Hippocampal formation (tissue), 2 donors: ENCODE measurements around the gene SPATA32.
"Not testable (repeated sequence)": the region's sequence is repeated elsewhere in the genome, so short reads cannot be mapped to it uniquely, and the experiment has no call there.

Experiments used
- DNase-seq, 2 donors: peaks; one replicate each; lab custom pipeline; 2025; lab: John Stamatoyannopoulos, UW

Gene SPATA32

GRCh38 chr17:45271603-45272002 lies 9.7 kb upstream of the SPATA32 start:
- no peak for DNase-seq

DNA sequence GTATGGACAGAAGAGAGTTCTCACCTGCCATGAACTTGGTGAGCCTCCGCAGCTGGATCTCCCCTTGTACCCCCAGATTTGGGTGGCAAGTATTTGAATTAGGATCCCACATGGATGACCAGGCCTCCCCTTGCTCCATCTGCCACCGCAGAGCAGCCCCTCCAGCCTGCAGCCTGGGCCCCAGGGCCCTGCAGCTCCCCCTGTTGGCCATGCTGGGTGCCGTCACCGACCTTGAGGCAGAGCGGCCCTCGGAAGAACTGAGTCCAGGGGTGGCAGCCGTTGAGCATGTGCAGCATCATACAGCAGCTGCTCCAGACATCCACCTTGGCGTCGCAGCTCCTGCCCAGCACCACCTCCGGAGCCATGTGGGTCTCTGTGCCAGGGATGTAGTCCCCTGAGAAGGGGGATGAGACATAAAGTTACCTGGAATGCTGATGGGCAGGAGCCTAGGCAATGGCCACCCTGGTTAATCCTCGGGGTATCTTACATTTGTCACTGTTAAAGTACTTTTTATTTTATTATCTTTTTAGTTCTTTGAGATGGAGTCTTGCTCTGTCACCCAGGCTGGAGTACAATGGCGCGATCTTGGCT lies 9.0 kb upstream of the SPATA32 start:
- no peak for DNase-seq

GRCh38 chr17:45269912-45270311 lies 8.0 kb upstream of the SPATA32 start:
- DNase-seq, result no peak

DNA sequence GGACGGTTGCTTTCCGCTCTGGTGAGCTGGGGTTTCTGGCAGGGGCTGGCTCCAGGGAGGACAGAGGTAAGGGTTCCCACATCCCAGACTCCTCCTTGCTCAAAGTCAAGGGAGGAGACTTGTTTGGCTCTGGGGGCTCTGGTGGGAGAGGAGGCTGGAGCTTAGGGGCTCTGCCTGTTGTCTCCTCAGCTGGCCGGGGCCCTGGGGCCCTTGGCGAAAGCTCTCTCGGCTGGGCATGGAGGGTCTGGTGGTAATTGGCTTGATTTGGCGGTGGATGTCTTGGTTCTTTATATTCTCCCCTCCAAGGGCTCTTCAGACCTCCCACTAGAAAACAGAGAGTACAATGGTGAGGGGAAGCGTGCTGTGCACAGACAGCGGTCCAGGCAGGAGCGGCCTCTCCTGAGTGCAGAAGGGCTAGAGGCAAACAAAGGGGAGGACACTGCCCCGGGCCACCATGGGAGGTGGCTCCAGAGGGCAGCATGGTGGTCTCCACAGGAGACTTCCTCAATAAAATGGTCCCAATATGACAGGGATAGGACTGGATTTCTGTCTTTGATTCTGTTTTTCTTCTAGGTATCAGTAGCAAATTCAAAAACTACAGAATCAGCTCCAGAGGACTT lies 5.7 kb upstream of the SPATA32 start:
- no peak for DNase-seq

DNA sequence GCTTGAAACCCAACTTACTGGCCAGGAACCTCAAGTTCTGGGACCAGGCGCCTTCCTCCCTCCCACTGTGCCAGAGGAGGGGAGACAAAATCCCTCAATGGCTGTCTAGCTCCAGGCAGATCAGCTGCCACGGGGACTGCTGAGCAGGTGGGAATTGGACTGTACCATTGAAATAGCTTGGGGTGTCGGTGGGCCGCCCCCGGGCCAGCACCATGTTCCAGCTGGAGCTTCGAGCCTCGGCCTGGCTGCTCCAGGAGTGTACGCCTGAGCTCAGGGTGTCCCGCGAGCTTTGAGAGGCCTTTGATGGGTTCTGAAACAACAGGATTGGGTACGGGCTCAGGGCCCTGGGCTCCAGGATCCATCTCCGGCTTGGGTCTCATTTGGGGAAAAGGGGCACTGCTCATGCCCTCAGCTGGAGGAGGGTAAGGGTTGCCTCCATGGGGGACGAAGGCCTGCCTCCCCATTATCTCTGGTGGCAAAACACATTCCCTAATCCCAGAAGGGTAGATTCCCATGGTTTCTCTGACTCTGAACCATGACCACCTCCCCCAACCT lies 4.6 kb upstream of the SPATA32 start:
- no peak for DNase-seq

DNA sequence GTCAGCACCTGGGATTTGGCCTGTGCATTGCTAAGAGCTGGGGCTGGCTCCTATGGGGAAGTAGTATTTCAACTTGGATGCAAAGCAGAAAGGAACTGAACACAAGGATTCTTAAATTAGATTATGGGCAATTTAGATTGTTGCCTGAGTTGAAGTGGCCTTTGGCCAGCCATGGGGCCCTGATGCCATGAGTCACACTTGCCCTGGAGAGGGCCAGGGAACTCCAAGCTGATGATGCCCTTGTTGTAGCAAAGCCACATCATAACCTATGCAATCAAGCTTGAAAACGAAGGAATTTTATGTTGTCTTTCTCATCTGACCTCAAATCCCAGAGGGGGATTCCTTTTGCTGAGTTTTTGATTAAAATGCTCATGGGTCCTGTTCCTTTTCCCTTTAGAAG lies 3.9 kb upstream of the SPATA32 start:
- no peak for DNase-seq

GRCh38 chr17:45264988-45265387 lies 3.1 kb upstream of the SPATA32 start:
- DNase-seq, result no peak

DNA sequence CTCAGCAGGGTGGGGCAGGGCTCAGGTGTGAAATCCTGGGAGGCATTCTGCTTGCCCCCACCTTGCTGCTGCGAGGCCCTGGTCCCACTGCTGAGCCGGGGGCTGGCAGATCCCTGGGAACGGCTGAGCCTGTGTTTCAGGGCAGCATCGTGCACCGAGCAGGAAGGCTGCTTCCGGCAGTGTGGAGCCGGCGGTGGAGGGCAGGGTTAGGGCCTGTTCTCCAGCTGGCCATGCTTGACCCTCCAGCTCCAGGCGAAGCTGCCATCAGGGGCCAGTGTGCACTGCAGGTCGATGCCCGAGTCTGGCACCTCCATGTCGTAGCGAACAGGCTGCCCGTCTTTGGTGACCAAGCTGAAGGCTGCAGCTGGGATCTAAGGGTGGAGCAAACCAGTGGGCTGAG lies 2.5 kb upstream of the SPATA32 start:
- DNase-seq, result no peak

GRCh38 chr17:45263477-45263860 lies 1.6 kb upstream of the SPATA32 start:
- DNase-seq, result no peak

GRCh38 chr17:45262516-45263476 lies 902 bp upstream of the SPATA32 start:
- DNase-seq, result no peak

DNA sequence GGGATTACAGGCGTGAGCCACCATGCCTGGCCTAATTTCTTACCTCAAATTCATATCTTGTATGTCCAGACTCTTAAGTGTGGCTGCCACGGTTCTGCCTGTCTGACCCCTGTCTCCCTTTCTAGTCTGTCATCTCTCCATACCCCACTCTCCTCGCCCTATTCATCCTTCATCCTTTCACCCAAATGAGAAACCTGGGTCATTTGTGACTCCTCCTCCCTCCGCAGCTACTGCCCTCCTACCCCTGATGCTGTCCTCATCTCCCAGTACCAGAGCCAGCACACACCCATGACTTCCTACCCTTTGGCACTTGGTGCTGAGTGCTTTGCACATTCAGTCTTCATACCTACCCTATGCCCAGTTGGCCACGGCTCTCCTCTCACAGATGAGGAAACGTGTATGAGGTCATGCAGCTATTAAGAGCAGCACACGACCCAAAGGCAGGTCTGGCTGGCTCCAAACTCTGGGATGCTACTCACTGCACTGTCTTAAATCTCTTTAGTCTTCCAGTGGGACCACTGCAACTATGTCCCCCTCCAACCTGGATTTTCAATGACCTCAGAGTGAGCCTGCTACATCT lies 1.6 kb downstream of the SPATA32 start:
- no peak for DNase-seq

- no peak for DNase-seq
Observed at GRCh38 chr17:45258981-45259380, 2.9 kb downstream of the SPATA32 start.

GRCh38 chr17:45257115-45257514 lies 4.8 kb downstream of the SPATA32 start:
- DNase-seq, result no peak

GRCh38 chr17:45256114-45256966 lies 5.6 kb downstream of the SPATA32 start:
- DNase-seq, result no peak

- no peak for DNase-seq
Observed at GRCh38 chr17:45255358-45255757, 6.5 kb downstream of the SPATA32 start.

GRCh38 chr17:45253879-45254278 lies 8.0 kb downstream of the SPATA32 start:
- no peak for DNase-seq

DNA sequence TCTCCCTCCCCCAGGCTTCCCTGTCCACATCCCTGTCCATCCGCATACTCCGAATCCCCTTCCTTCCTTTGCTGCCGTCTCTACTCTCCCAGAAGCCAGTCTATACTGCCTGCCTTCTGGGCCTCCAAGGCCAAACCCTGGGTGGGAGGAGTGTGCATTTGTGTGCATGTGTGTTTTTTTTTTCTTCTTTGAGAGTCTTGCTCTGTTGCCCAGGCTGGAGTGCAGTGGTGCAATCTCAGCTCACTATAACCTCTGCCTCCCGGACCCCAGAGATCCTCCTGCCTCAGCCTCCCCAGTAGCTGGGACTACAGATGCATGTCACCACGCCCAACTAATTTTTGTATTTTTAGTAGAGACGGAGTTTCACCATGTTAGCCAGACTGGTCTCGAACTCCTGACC lies 8.7 kb downstream of the SPATA32 start:
- DNase-seq, result not testable (repeated sequence)

GRCh38 chr17:45251931-45252330 lies 10.0 kb downstream of the SPATA32 start:
- no peak for DNase-seq

GRCh38 chr17:45248132-45248957 lies 13.5 kb downstream of the SPATA32 start:
- no peak for DNase-seq

DNA sequence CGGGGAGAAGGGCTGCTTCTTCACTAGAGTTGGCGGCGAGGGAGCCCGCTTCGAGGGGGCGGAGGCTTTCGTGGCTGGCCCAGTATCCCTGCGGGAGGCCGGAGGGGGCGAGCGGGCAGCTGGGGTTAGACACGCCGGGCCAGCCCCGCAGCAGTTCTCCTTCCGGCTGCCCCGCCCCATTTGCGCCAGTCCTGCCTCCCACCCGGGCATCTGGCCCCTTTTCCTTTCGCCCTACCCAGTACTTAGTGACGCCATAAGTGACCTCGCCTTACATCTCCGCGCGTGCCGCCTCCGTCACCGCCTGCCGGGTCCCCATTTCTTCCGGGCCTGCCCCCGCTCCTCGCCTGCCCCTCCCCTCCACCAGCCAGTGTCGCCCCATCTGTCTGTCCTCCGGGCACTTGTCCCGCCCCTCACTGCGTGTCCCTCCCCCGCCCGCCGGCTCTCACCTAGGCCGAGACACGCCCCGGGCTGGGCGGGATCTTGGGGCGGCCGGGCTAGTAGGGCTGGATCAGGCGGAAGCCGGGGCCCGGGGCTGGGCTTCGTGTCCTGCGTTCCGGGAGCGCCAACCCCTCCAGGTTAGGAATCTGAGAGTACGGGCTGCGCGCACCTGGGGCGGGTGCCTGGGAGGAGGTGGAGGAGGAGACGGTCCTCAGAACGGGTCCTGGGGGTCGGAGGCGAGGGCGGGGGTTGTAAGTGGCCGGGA lies 14.3 kb downstream of the SPATA32 start:
- no peak for DNase-seq
